GF-D8 (cell line): Measurements from ENCODE around the gene PTPN7.
A peak's percentile ranks its signal among the peaks of the same experiment; 100 is the strongest.

Experiments used
- DNase-seq: peaks from one replicate; lab custom pipeline; 2025; lab: John Stamatoyannopoulos, UW

Gene PTPN7

GRCh38 chr1:202165942-202166843 is 5.8 kb upstream of the PTPN7 start:
- DNase-seq, result no peak

- no peak for DNase-seq
Observed at GRCh38 chr1:202165267-202165941, 5.0 kb upstream of the PTPN7 start.

GRCh38 chr1:202164271-202165037 is 4.1 kb upstream of the PTPN7 start:
- peak; percentile 34 for DNase-seq

GRCh38 chr1:202163281-202164270 is 3.2 kb upstream of the PTPN7 start:
- no peak for DNase-seq

GRCh38 chr1:202162418-202163280 is 2.2 kb upstream of the PTPN7 start:
- peak; percentile 62 for DNase-seq

- DNase-seq, result peak; percentile 82
Observed at GRCh38 chr1:202162047-202162417, 1.6 kb upstream of the PTPN7 start.

- peak; percentile 39 for DNase-seq
Observed at GRCh38 chr1:202161151-202162046, 997 bp upstream of the PTPN7 start.

- peak; percentile 47 for DNase-seq
Observed at GRCh38 chr1:202159534-202160371, 649 bp downstream of the PTPN7 start.

- DNase-seq, result no peak
Observed at GRCh38 chr1:202158810-202159533, 1.4 kb downstream of the PTPN7 start.

- DNase-seq, result no peak
Observed at GRCh38 chr1:202157945-202158344, 2.5 kb downstream of the PTPN7 start.

- DNase-seq, result no peak
Observed at GRCh38 chr1:202156590-202156989, 3.8 kb downstream of the PTPN7 start.

- peak; percentile 43 for DNase-seq
Observed at GRCh38 chr1:202155478-202156021, 4.9 kb downstream of the PTPN7 start.

GRCh38 chr1:202154766-202155477 is 5.5 kb downstream of the PTPN7 start:
- no peak for DNase-seq

GRCh38 chr1:202154148-202154765 is 6.1 kb downstream of the PTPN7 start:
- DNase-seq, result no peak

GRCh38 chr1:202153284-202153683 is 7.1 kb downstream of the PTPN7 start:
- no peak for DNase-seq

- no peak for DNase-seq
Observed at GRCh38 chr1:202152399-202152798, 8.0 kb downstream of the PTPN7 start.
